ENCODE data around the gene AGR2. TPM values are rescaled to one million over a fixed set of nuclear protein-coding genes. Genes with fewer than 3 reads are reported as not detected.
"Not testable (repeated sequence)": the region's sequence is repeated elsewhere in the genome, so short reads cannot be mapped to it uniquely, and the experiment has no call there.

The AGR2 gene
- total RNA-seq, 2 experiments from 2014 or later, result not detected

GRCh38 chr7:16780596-16780995, 24.2 kb downstream of the AGR2 start:
- CTCF ChIA-PET, result no interaction called here
- no peaks in the 10 kb centered on the region for H3K4me1 Mint-ChIP-seq
- POLR2A ChIA-PET, result no interaction called here
- no peaks in the 10 kb centered on the region for H3K36me3 Mint-ChIP-seq (ENCODE audit: low read depth)
- no peaks in the 10 kb centered on the region for H3K9me3 Mint-ChIP-seq
- no peaks in the 10 kb centered on the region for H3K27me3 Mint-ChIP-seq
- DNase-seq, result no peak
- no peak overlapping the region for H3K27ac Mint-ChIP-seq
- no peak overlapping the region for H3K4me3 Mint-ChIP-seq

- H3K4me3 Mint-ChIP-seq, result no peak overlapping the region
- H3K9me3 Mint-ChIP-seq, result no peaks in the 10 kb centered on the region
- H3K27ac Mint-ChIP-seq, result no peak overlapping the region
- no peak for DNase-seq
- CTCF ChIA-PET, result no interaction called here
- POLR2A ChIA-PET, result no interaction called here
- H3K36me3 Mint-ChIP-seq (ENCODE audit: low read depth), result no peaks in the 10 kb centered on the region
- H3K27me3 Mint-ChIP-seq, result peaks cover 3% of the 10 kb centered on the region
- H3K4me1 Mint-ChIP-seq, result no peaks in the 10 kb centered on the region
Observed at GRCh38 chr7:16779051-16779450, 25.7 kb downstream of the AGR2 start.

GRCh38 chr7:16778476-16778875, 26.3 kb downstream of the AGR2 start:
- Mint-ChIP-seq H3K4me1 (no peaks in the 10 kb centered on the region), H3K27ac (no peak overlapping the region), H3K4me3 (no peak overlapping the region), H3K36me3 (ENCODE audit: low read depth) (no peaks in the 10 kb centered on the region), H3K27me3 (peaks cover 4% of the 10 kb centered on the region), H3K9me3 (no peaks in the 10 kb centered on the region)
- CTCF ChIA-PET, result interaction anchor here (1.6 kb wide), 1 partner anchor 9 kb away, joined by 4 read pairs; no protein-coding TSS in a partner anchor
- no peak for DNase-seq
- POLR2A ChIA-PET, result no interaction called here

GRCh38 chr7:16776053-16776452, 28.7 kb downstream of the AGR2 start:
- H3K27me3 Mint-ChIP-seq, result peaks cover 4% of the 10 kb centered on the region

GRCh38 chr7:16774986-16775385, 29.8 kb downstream of the AGR2 start:
- ChIA-PET CTCF (no interaction called here), POLR2A (interaction anchor here (0.6 kb wide), 1 partner anchor 131 kb away, joined by 3 read pairs; no protein-coding TSS in a partner anchor)
- H3K27ac Mint-ChIP-seq, result no peak overlapping the region
- no peak overlapping the region for H3K4me3 Mint-ChIP-seq
- H3K4me1 Mint-ChIP-seq, result no peaks in the 10 kb centered on the region
- H3K9me3 Mint-ChIP-seq, result no peaks in the 10 kb centered on the region
- no peaks in the 10 kb centered on the region for H3K36me3 Mint-ChIP-seq (ENCODE audit: low read depth)
- no peak for DNase-seq
- peaks cover 4% of the 10 kb centered on the region for H3K27me3 Mint-ChIP-seq

More at GRCh38 chr7:16776053-16776452, 28.7 kb downstream of the AGR2 start:
- H3K4me3 Mint-ChIP-seq, result no peak overlapping the region
- POLR2A ChIA-PET, result no interaction called here
- H3K9me3 Mint-ChIP-seq, result no peaks in the 10 kb centered on the region
- H3K4me1 Mint-ChIP-seq, result no peaks in the 10 kb centered on the region
- DNase-seq, result no peak
- no peaks in the 10 kb centered on the region for H3K36me3 Mint-ChIP-seq (ENCODE audit: low read depth)
- CTCF ChIA-PET, result no interaction called here
- H3K27ac Mint-ChIP-seq, result no peak overlapping the region

- Mint-ChIP-seq H3K4me1 (no peaks in the 10 kb centered on the region), H3K9me3 (no peaks in the 10 kb centered on the region), H3K27ac (no peak overlapping the region), H3K36me3 (ENCODE audit: low read depth) (no peaks in the 10 kb centered on the region), H3K4me3 (no peak overlapping the region), H3K27me3 (peaks cover 4% of the 10 kb centered on the region)
- DNase-seq, result no peak
- POLR2A ChIA-PET, result no interaction called here
- CTCF ChIA-PET, result no interaction called here
Observed at GRCh38 chr7:16774294-16774693, 30.5 kb downstream of the AGR2 start.

GRCh38 chr7:16773884-16774283, 30.9 kb downstream of the AGR2 start:
- DNase-seq, result no peak
- Mint-ChIP-seq H3K9me3 (no peaks in the 10 kb centered on the region), H3K36me3 (ENCODE audit: low read depth) (no peaks in the 10 kb centered on the region), H3K4me1 (no peaks in the 10 kb centered on the region), H3K4me3 (no peak overlapping the region), H3K27ac (no peak overlapping the region), H3K27me3 (peaks cover 4% of the 10 kb centered on the region)
- POLR2A ChIA-PET, result no interaction called here
- CTCF ChIA-PET, result no interaction called here

GRCh38 chr7:16773326-16773725, 31.5 kb downstream of the AGR2 start:
- ChIA-PET CTCF (no interaction called here), POLR2A (no interaction called here)
- Mint-ChIP-seq H3K27ac (no peak overlapping the region), H3K27me3 (peaks cover 4% of the 10 kb centered on the region), H3K36me3 (ENCODE audit: low read depth) (no peaks in the 10 kb centered on the region), H3K9me3 (no peaks in the 10 kb centered on the region), H3K4me3 (no peak overlapping the region), H3K4me1 (no peaks in the 10 kb centered on the region)
- DNase-seq, result no peak

GRCh38 chr7:16770657-16771329, 34.0 kb downstream of the AGR2 start:
- CTCF ChIA-PET, result interaction anchor here (0.6 to 1.8 kb wide), 3 partner anchors 17 to 608 kb away, joined by 3 to 5 read pairs (median 4); partner anchors contain the start of gene TSPAN13
- no peaks in the 10 kb centered on the region for H3K9me3 Mint-ChIP-seq
- DNase-seq, result no peak
- H3K4me1 Mint-ChIP-seq, result no peaks in the 10 kb centered on the region
- POLR2A ChIA-PET, result no interaction called here
- peaks cover 4% of the 10 kb centered on the region for H3K27me3 Mint-ChIP-seq
- H3K4me3 Mint-ChIP-seq, result no peak overlapping the region
- no peak overlapping the region for H3K27ac Mint-ChIP-seq
- no peaks in the 10 kb centered on the region for H3K36me3 Mint-ChIP-seq (ENCODE audit: low read depth)

- H3K27ac Mint-ChIP-seq; POLR2A ChIA-PET; DNase-seq; H3K4me3 Mint-ChIP-seq; H3K4me1 Mint-ChIP-seq; H3K27me3 Mint-ChIP-seq; H3K9me3 Mint-ChIP-seq; H3K36me3 Mint-ChIP-seq (ENCODE audit: low read depth): not testable (repeated sequence)
- CTCF ChIA-PET, result interaction anchor here (0.7 kb wide), 1 partner anchor 584 kb away, joined by 4 read pairs; no protein-coding TSS in a partner anchor
Observed at GRCh38 chr7:16769994-16770393, 34.8 kb downstream of the AGR2 start.

GRCh38 chr7:16765436-16765859, 39.4 kb downstream of the AGR2 start:
- no peak overlapping the region for H3K27ac Mint-ChIP-seq
- H3K36me3 Mint-ChIP-seq (ENCODE audit: low read depth), result no peaks in the 10 kb centered on the region
- no peak for DNase-seq
- H3K4me1 Mint-ChIP-seq, result no peaks in the 10 kb centered on the region
- H3K4me3 Mint-ChIP-seq, result no peak overlapping the region
- no peaks in the 10 kb centered on the region for H3K27me3 Mint-ChIP-seq
- CTCF ChIA-PET, result no interaction called here
- POLR2A ChIA-PET, result no interaction called here
- no peaks in the 10 kb centered on the region for H3K9me3 Mint-ChIP-seq

GRCh38 chr7:16764942-16765341, 39.9 kb downstream of the AGR2 start:
- ChIA-PET POLR2A (no interaction called here), CTCF (no interaction called here)
- DNase-seq, result no peak
- H3K9me3 Mint-ChIP-seq, result no peaks in the 10 kb centered on the region
- no peaks in the 10 kb centered on the region for H3K4me1 Mint-ChIP-seq
- H3K27ac Mint-ChIP-seq, result no peak overlapping the region
- H3K27me3 Mint-ChIP-seq, result no peaks in the 10 kb centered on the region
- H3K4me3 Mint-ChIP-seq, result no peak overlapping the region
- H3K36me3 Mint-ChIP-seq (ENCODE audit: low read depth), result no peaks in the 10 kb centered on the region

- Mint-ChIP-seq H3K27ac (no peak overlapping the region), H3K4me3 (no peak overlapping the region), H3K27me3 (peaks cover 1% of the 10 kb centered on the region), H3K4me1 (peaks cover 2% of the 10 kb centered on the region), H3K36me3 (ENCODE audit: low read depth) (no peaks in the 10 kb centered on the region), H3K9me3 (no peaks in the 10 kb centered on the region)
- DNase-seq, result no peak
- CTCF ChIA-PET, result no interaction called here
- POLR2A ChIA-PET, result no interaction called here
Observed at GRCh38 chr7:16762177-16762576, 42.6 kb downstream of the AGR2 start.

- H3K27me3 Mint-ChIP-seq, result peaks cover 20% of the 10 kb centered on the region
- no peak overlapping the region for H3K4me3 Mint-ChIP-seq
- ChIA-PET CTCF (interaction anchor here (0.6 kb wide), 1 partner anchor 476 kb away, joined by 3 read pairs; no protein-coding TSS in a partner anchor), POLR2A (no interaction called here)
- no peaks in the 10 kb centered on the region for H3K36me3 Mint-ChIP-seq (ENCODE audit: low read depth)
- peaks cover 4% of the 10 kb centered on the region for H3K4me1 Mint-ChIP-seq
- H3K27ac Mint-ChIP-seq, result no peak overlapping the region
- DNase-seq, result no peak
- no peaks in the 10 kb centered on the region for H3K9me3 Mint-ChIP-seq
Observed at GRCh38 chr7:16759840-16760239, 45.0 kb downstream of the AGR2 start.

Data from activated CD4-positive, alpha-beta T cell treated with anti-CD3 and anti-CD28 coated beads, Interleukin-2, amount 10 ng/mL, durations not matched to agents 7 days and 5 days (primary cell).